ENCODE measurements around the gene RTN4IP1. TPM values are rescaled to one million over a fixed set of nuclear protein-coding genes. Genes with fewer than 3 reads are reported as not detected.

The RTN4IP1 gene
- total and polyA plus RNA-seq, 2 of the 13 experiments (the other 11 are each of a cell fraction or from before 2014, with no cell fraction given), result 5.5 to 17.2 TPM

GRCh38 chr6:106534564-106534982, 94.7 kb downstream of the RTN4IP1 start:
- ChIA-PET CTCF (ENCODE audit: low intra/inter-chr PET ratio, low total read pairs) (no interaction called here), POLR2A (no interaction called here)
- no peaks in the 10 kb centered on the region for H3K9me3 ChIP-seq (ENCODE audit: low read length)
- no peak overlapping the region for H3K4me2 ChIP-seq (ENCODE audit: low read depth, low read length)
- H3K27me3 ChIP-seq (ENCODE audit: control insufficient read depth in 1 of 2, insufficient read depth in 2 of 2, low read length in 2 of 2), result no peaks in the 10 kb centered on the region
- no peak overlapping the region for H3K27ac ChIP-seq (ENCODE audit: extremely low read length, insufficient read depth, low read length)
- H3K4me1 ChIP-seq (ENCODE audit: insufficient read depth, low read length), result peaks cover 6% of the 10 kb centered on the region
- in situ Hi-C loops (cut with HindIII; ENCODE audit: extremely low pct_ligation_motif_present, low pct_unique_long_range_greater_than_20kb), result no loop called here
- TF ChIP-seq ZSCAN9 (CRISPR knock-in tag; IDR thresholded peaks at IDR 0.05; ENCODE audit: borderline replicate concordance) (no peak), USF2 (IDR thresholded peaks at IDR 0.05; ENCODE audit: low read depth, low read length) (no peak), USF2 (CRISPR knock-in tag; IDR thresholded peaks at IDR 0.05; ENCODE audit: borderline replicate concordance) (no peak), WIZ (CRISPR knock-in tag; IDR thresholded peaks at IDR 0.05) (no peak), CEBPG (CRISPR knock-in tag; IDR thresholded peaks at IDR 0.05) (no peak), ZNF33B (CRISPR knock-in tag; IDR thresholded peaks at IDR 0.05) (no peak), HMGXB4 (CRISPR knock-in tag; IDR thresholded peaks at IDR 0.05; ENCODE audit: borderline replicate concordance in 1 of 2, low read depth in 1 of 2) (no peak), ZNF335 (CRISPR knock-in tag; IDR thresholded peaks at IDR 0.05) (no peak), BORCS8-MEF2B (CRISPR knock-in tag; IDR thresholded peaks at IDR 0.05) (no peak), NFIB (CRISPR knock-in tag; IDR thresholded peaks at IDR 0.05; ENCODE audit: borderline replicate concordance) (no peak), ATM (IDR thresholded peaks at IDR 0.05; ENCODE audit: borderline replicate concordance) (no peak), JARID2 (CRISPR knock-in tag; IDR thresholded peaks at IDR 0.05; ENCODE audit: insufficient replicate concordance) (no peak), SPEN (CRISPR knock-in tag; IDR thresholded peaks at IDR 0.05; ENCODE audit: low read depth) (no peak)
- TF ChIP-seq, protein P1, sequence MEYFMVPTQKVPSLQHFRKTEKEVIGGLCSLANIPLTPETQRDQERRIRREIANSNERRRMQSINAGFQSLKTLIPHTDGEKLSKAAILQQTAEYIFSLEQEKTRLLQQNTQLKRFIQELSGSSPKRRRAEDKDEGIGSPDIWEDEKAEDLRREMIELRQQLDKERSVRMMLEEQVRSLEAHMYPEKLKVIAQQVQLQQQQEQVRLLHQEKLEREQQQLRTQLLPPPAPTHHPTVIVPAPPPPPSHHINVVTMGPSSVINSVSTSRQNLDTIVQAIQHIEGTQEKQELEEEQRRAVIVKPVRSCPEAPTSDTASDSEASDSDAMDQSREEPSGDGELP (IDR thresholded peaks at IDR 0.05; ENCODE audit: borderline replicate concordance, low read depth), result no peak
- TF ChIP-seq, protein P2, sequence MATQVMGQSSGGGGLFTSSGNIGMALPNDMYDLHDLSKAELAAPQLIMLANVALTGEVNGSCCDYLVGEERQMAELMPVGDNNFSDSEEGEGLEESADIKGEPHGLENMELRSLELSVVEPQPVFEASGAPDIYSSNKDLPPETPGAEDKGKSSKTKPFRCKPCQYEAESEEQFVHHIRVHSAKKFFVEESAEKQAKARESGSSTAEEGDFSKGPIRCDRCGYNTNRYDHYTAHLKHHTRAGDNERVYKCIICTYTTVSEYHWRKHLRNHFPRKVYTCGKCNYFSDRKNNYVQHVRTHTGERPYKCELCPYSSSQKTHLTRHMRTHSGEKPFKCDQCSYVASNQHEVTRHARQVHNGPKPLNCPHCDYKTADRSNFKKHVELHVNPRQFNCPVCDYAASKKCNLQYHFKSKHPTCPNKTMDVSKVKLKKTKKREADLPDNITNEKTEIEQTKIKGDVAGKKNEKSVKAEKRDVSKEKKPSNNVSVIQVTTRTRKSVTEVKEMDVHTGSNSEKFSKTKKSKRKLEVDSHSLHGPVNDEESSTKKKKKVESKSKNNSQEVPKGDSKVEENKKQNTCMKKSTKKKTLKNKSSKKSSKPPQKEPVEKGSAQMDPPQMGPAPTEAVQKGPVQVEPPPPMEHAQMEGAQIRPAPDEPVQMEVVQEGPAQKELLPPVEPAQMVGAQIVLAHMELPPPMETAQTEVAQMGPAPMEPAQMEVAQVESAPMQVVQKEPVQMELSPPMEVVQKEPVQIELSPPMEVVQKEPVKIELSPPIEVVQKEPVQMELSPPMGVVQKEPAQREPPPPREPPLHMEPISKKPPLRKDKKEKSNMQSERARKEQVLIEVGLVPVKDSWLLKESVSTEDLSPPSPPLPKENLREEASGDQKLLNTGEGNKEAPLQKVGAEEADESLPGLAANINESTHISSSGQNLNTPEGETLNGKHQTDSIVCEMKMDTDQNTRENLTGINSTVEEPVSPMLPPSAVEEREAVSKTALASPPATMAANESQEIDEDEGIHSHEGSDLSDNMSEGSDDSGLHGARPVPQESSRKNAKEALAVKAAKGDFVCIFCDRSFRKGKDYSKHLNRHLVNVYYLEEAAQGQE (IDR thresholded peaks at IDR 0.05; ENCODE audit: borderline replicate concordance in 1 of 2, low read depth in 1 of 2, low read length in 2 of 2), result no peak
- FAIRE-seq (no peak), DNase-seq (ENCODE audit: low spot score) (no peak), ATAC-seq (no peak)
- H3K36me3 ChIP-seq (replicated peaks in 1 of 2; ENCODE audit: control insufficient read depth in 1 of 2, insufficient read depth in 2 of 2, low read length in 2 of 2), result peaks cover 6 to 30% of the 10 kb centered on the region in 2 experiments
- no peak overlapping the region for H3K4me3 ChIP-seq (replicated peaks in 1 of 3; ENCODE audit: insufficient read depth in 1 of 3, low read depth in 2 of 3, low read length in 3 of 3)
- no TSS peak for BruUV-seq (replicated peaks)
- no peak overlapping the region for H3K9ac ChIP-seq (ENCODE audit: insufficient read depth, low read depth, low read length)
- intact Hi-C loops (cut with micrococcal nuclease; ENCODE audit: unreplicated experiment), result no loop called here
- H4K20me1 ChIP-seq (ENCODE audit: insufficient read depth, low read length), result no peaks in the 10 kb centered on the region
- H3K79me2 ChIP-seq (ENCODE audit: insufficient read depth, low read length), result no peaks in the 10 kb centered on the region
- WGBS (ENCODE audit: low lambda C conversion rate), result 48% methylated on average over 2 of the region's 2 CpGs
- no peak overlapping the region for H2AFZ ChIP-seq (ENCODE audit: low read length)

Data from HepG2 (cell line).